GM21447 (cell line): ENCODE measurements around the gene TULP4.

Source experiments
- ATAC-seq: cut with Tn5 transposase; IDR thresholded peaks from one replicate; pipeline ENCODE4 v1.9.1; 2021; ENCODE audit not compliant: unreplicated experiment

The TULP4 gene

GRCh38 chr6:158356586-158357546, 44.6 kb downstream of the TULP4 start:
- ATAC-seq: peak; percentile 26

DNA sequence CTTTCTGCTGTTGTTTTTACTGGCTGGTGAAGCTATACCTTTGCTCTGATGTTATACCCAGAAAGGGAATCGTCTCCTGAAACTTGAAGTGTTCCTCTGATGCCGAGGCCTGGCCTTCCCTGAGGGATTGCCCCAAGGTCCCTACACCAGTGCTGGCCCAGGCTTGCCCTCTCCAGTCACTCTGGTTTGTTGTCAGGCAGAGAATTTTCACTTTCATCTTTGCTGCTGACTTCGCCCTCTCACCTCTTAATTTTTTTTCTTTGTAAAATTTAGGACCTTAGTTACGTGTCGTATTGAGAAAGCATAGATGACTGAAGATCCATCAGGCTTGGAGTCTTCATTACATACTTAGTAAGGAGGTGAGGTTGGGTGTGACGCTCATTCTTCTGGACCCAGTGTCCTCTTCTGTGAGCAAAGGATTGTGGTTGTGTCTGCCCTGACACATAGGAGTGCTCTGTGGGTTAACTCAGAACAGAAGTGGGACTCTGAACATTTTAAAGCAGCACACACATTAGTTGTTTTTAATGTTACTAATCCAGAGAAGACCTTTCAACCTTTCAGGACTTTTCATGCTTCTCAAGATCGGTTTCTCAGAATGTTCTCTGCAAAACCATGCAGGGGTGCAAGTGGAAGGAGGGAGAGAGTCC, 45.4 kb downstream of the TULP4 start:
- ATAC-seq: peak; percentile 56

DNA sequence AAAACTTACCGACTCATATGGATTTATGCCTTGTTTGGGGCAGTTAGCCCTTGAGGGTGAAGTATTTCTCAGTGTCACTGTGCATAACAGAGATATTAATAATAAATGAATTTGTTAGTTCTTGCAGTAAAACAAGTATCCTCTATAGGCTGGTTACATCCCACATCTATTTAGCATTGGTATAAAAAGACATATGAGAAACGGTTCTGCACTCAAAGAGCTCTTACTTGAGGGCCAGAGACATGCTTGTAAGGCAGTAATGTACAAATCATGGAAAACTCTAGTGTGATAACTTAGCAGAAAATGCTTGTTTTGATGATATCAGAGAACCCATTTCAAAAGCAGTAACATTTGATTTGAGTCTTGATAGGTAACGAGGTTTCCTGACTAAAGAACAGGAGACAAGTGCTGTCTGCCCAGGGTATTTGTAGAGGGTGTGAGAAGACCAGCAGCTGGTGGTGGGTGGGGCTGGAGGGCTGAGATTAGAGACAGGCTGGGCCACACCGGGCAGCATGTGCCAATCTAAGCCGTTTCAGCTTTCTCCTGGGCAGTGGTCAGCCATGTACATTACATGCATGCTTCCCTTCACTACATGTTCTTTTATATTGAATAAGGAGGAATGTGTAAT, 46.3 kb downstream of the TULP4 start:
- no peak for ATAC-seq

- no peak for ATAC-seq
Observed at GRCh38 chr6:158361068-158361467, 48.8 kb downstream of the TULP4 start.

- no peak for ATAC-seq
Observed at GRCh38 chr6:158361961-158362669, 49.9 kb downstream of the TULP4 start.

- no peak for ATAC-seq
Observed at GRCh38 chr6:158366363-158366762, 54.1 kb downstream of the TULP4 start.

GRCh38 chr6:158367816-158368215, 55.6 kb downstream of the TULP4 start:
- no peak for ATAC-seq

DNA sequence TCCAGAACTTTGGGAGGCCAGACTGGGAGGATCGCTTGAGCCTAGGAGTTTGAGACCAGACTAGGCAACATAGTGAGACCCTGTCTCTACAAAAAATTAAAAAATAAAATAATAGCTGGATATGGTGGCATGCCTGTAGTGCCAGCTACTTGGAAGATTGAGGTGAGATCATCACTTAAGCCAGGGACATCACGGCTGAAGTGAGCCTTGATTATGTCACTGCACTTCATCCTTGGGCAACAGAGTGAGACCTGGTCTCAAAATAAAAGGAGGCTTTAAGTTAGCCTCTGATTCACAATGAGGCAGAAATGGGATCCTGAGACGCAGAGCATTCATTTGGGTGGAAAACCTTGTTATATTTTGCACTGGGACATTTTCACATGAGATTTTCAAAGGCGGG, 57.0 kb downstream of the TULP4 start:
- ATAC-seq: no peak

DNA sequence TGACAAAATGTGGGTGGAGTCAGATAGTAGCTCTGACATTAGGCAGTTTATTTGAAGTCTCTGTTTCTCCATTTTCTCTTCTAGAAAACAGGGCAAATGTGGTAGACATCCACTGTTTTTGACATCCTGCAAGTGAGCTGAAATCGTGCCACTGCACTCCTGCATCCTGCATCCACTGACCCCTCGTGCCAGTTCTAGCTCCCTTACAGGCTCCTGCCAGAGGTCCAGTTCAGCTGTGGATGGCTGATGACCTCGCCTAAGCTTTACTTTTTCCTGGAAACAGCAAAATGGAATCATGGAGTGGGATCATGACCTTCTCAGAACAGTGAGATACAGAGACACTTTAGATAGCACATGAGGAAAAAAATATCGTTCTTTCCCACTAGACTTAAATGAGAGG, 58.5 kb downstream of the TULP4 start:
- no peak for ATAC-seq

GRCh38 chr6:158371261-158371660, 59.0 kb downstream of the TULP4 start:
- ATAC-seq: no peak

DNA sequence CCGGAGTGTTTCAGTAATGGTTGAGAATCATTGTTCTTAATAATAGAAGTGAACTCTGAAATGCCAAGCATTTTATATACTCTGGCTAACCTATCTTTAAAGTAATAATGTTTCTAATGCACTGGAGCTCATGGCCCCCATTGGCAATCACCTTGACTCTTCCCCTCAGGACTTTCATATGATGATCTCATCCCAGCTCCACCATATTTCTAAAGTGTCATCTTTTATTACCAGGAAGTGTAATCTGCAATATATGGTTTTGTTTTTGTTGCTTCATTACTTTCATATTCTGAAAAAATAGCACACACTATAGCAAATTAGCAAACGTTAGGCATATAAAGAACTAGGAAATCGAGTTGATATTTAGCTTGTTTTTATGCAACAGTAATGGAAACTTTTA, 60.3 kb downstream of the TULP4 start:
- no peak for ATAC-seq

GRCh38 chr6:158373214-158373613, 60.9 kb downstream of the TULP4 start:
- ATAC-seq: no peak

DNA sequence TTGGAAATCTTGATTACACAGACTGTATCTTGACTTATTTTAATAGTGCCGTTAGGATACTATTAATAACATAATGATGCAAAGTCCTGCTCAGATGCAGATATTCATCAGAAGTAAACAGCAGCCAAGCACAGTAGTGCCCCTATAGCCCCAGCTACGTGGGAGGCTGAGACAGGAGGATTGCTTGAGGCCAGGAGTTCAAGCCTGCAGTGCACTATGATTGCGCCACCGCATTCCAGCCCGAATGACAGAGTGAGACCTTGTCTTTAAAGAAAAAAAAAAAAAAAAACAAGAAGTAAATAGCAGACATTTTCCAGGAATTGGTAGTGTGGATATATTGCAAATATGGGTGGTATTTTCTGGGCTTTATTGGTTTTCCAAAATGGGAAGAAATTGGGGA, 61.8 kb downstream of the TULP4 start:
- ATAC-seq: no peak

GRCh38 chr6:158376631-158377081, 64.4 kb downstream of the TULP4 start:
- ATAC-seq: no peak

DNA sequence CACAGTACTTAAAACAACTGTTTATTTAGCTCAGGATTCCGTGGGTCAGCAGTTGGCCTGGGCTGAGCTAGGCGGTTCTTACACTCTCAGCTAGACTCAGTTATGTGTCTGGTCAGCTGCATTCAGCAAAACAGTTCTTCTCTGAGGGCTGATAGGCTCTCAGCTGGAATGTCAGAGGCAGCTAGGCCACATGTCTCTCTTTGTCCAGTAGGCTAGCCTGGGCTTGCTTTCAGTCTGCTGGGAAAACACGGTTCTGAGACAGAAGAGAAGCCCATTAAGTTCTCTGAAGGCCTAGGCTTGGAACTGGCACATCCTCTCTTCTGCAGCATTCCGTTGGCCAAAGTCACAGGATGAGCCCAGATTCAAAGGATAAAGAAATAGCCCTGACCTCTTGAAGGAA, 65.6 kb downstream of the TULP4 start:
- no peak for ATAC-seq

DNA sequence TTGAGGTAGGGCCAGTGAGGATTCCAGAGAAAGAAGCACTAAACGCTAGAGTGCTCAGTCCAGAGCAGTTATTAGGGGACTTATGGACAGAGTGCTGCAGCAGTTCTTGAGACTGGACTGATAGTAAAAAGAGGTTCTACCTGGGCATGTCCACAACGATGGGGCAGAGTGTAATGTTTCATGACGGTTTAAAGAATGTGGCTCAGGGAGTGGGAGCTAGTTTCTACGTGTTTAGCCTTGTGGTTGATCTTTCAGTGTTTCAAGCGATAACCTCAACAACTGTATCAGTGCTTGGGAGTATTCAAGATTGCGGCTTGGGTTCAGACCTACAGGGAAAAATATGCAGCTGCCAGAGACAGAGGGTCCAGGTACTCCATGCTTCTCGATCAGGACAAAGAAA, 67.1 kb downstream of the TULP4 start:
- no peak for ATAC-seq

- no peak for ATAC-seq
Observed at GRCh38 chr6:158381214-158381613, 68.9 kb downstream of the TULP4 start.

GRCh38 chr6:158382491-158382890, 70.2 kb downstream of the TULP4 start:
- ATAC-seq: no peak

DNA sequence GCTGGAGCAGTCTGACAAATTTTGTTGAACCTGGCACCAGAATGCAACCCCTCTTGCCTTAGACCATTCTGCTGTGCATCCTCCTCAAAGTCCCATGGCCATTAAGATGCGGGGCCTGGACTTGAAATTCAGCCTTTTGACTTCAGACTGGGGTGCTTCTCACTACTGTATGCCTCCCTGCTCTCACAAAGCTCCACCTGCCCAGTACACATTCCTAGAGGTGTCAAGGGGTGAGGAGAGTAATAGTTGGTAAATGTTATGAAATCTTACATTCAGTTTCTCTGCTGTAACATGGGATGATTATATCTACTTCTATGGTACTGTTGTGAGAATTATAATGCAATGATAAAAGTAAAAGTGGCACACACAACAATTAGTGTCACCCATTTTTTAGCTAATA, 70.8 kb downstream of the TULP4 start:
- ATAC-seq: no peak

DNA sequence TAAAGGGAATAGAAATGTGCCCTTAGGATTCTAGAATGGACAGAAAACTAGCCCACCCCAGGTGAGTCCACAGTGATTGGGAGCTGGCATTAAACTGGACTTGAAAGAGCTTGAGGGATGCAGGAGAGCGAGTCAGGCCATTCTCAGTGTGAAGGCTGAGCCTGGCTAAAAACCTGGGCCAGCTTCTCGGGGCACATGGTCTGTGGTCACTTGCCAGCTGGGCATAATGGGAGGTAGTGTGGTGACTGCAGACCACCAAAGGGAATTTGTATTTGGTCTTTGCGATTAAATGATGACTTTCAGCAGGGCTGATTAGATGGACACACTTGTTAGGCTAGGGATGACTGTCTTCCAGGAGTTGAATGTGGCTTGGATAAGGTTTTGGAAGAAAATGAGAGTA, 71.3 kb downstream of the TULP4 start:
- no peak for ATAC-seq

DNA sequence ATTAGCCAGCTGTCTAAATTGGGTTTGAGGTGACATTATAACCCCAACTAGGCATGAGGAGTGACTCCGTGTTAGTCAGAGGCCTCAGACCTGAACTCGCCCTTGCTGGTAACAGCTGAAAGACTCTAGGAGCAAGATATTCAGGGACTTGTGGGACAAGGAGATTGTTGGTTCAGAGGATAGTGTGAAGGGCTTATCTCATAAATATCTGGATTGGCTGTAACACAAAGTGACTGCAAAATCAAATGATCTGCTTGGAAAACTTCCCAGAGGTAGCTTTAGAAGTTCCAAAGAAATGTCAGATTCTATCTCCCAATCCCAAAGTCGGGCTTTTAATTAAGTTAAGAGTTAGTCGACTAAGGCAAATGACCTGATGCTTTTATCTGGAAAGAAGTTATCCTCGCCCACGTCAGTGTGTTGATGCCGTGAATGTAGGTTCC, 72.4 kb downstream of the TULP4 start:
- no peak for ATAC-seq
